WTC11 (cell line): ENCODE data around the gene OPN1MW3. TPM values are rescaled to one million over a fixed set of nuclear protein-coding genes. Genes with fewer than 3 reads are reported as not detected.
"Not testable (repeated sequence)": the region's sequence is repeated elsewhere in the genome, so short reads cannot be mapped to it uniquely, and the experiment has no call there.

ENCODE experiments used
- ATAC-seq: fragments of 200-7000 bp; cut with Tn5 transposase; 2 replicates; pipeline ENCODE4 v1.10.0; 2021; ENCODE audit warnings: mild to moderate bottlenecking, moderate library complexity
- CTCF ChIA-PET: fragments of 300-600 bp; sonication (Branson Sonifier 250); formaldehyde crosslinking; loops from one replicate; lab custom pipeline; 2021; ENCODE audit warnings: antibody characterized with exemption; lab: Charles Lee
- POLR2A ChIA-PET: fragments of 350-600 bp; sonication (Branson Sonifier 250); formaldehyde crosslinking; loops from one replicate; lab custom pipeline; 2021; ENCODE audit warnings: antibody characterized with exemption; lab: Charles Lee
- DNase-seq: peaks from one replicate; pipeline ENCODE4 v3.0.0; 2021; ENCODE audit warnings: low spot score
- H3K27ac Mint-ChIP-seq: 2 replicates; pipeline ENCODE4 v1.8.0; 2021; ENCODE audit warnings: mixed read lengths
- H3K27me3 Mint-ChIP-seq: 2 replicates; pipeline ENCODE4 v1.8.0; 2021; ENCODE audit warnings: low read depth, mild to moderate bottlenecking, moderate library complexity, mixed read lengths
- H3K36me3 Mint-ChIP-seq: 2 replicates; pipeline ENCODE4 v1.8.0; 2021; ENCODE audit warnings: mixed read lengths
- H3K4me1 Mint-ChIP-seq: 2 replicates; pipeline ENCODE4 v1.8.0; 2022; ENCODE audit warnings: mixed read lengths
- H3K4me3 Mint-ChIP-seq: 2 replicates; pipeline ENCODE4 v1.8.0; 2021; ENCODE audit warnings: mild to moderate bottlenecking, moderate library complexity, mixed read lengths
- H3K9me3 Mint-ChIP-seq: 2 replicates; pipeline ENCODE4 v1.8.0; 2021; ENCODE audit warnings: mixed read lengths
- CREM ChIP-seq: sonication (generic); formaldehyde crosslinking; IDR thresholded peaks from 2 replicates; pipeline ENCODE4 v1.8.1; 2022; ENCODE audit warnings: mild to moderate bottlenecking, missing genetic modification reagents, moderate library complexity
- GRHL2 ChIP-seq: fragments of 250-450 bp; sonication (Bioruptor Pico); IDR thresholded peaks from 2 replicates; pipeline ENCODE4 v1.8.0; 2022; ENCODE audit warnings: mild to moderate bottlenecking, moderate library complexity; ENCODE audit not compliant: insufficient replicate concordance, severe bottlenecking
- PRRX2 ChIP-seq: fragments of 250-450 bp; sonication (Bioruptor Pico); IDR thresholded peaks from 2 replicates; pipeline ENCODE4 v1.8.0; 2021; ENCODE audit warnings: mild to moderate bottlenecking
- RORB ChIP-seq: fragments of 250-450 bp; sonication (Bioruptor Pico); IDR thresholded peaks from 2 replicates; pipeline ENCODE4 v1.9.0; 2021; ENCODE audit warnings: mild to moderate bottlenecking
- ZNF138 ChIP-seq: sonication (generic); formaldehyde crosslinking; conservative IDR thresholded peaks from 2 replicates; pipeline ENCODE4 v1.8.1; 2022; ENCODE audit warnings: mild to moderate bottlenecking, moderate library complexity, missing genetic modification reagents
- total RNA-seq: library from RNA; stranded (reverse); gene quantifications from 3 replicates; pipeline ENCODE4 v1.2.3, GENCODE V29; 2021
- TF ChIP-seq, protein P1 (sequence below): sonication (generic); formaldehyde crosslinking; IDR thresholded peaks from 2 replicates; pipeline ENCODE4 v1.8.1; 2022; ENCODE audit warnings: mild to moderate bottlenecking, missing genetic modification reagents, moderate library complexity, borderline replicate concordance
- TF ChIP-seq, protein P2 (sequence below): fragments of 250-450 bp; sonication (Bioruptor Pico); IDR thresholded peaks from 2 replicates; pipeline ENCODE4 v1.9.0; 2021; ENCODE audit warnings: mild to moderate bottlenecking
- TF ChIP-seq, protein P3 (sequence below): sonication (generic); formaldehyde crosslinking; IDR thresholded peaks from 2 replicates; pipeline ENCODE4 v1.8.1; 2022; ENCODE audit warnings: low read depth, missing genetic modification reagents, borderline replicate concordance
- TF ChIP-seq, protein P4 (sequence below): sonication (generic); formaldehyde crosslinking; IDR thresholded peaks from 2 replicates; pipeline ENCODE4 v1.8.1; 2023; ENCODE audit warnings: mild to moderate bottlenecking, missing genetic modification reagents, borderline replicate concordance
- TF ChIP-seq, protein P5 (sequence below): sonication (generic); formaldehyde crosslinking; IDR thresholded peaks from 2 replicates; pipeline ENCODE4 v1.8.1; 2023; ENCODE audit warnings: mild to moderate bottlenecking, missing genetic modification reagents, moderate library complexity

Gene OPN1MW3
- total RNA-seq, 1 experiment from 2014 or later = not detected

DNA sequence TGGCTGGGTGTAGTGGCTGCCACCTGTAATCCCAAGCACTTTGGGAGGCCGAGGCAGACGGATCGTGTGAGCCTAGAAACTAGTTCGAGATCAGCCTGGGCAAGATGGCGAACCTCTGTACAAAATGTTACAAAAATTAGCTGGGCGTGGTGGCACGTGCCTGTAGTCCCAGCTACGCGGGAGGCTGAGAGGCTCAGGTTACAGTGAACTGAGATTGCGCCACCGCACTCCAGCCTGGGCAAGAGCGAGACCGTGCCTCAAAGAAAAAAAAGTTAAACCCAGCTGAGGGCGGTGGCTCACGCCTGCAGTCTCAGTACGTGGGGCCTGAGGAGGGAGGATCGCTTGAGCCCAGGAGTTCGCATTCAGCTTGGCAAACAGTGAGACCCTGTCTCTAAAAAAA lies 39.3 kb downstream of the OPN1MW3 start (continued):
- TF ChIP-seq, protein P1, sequence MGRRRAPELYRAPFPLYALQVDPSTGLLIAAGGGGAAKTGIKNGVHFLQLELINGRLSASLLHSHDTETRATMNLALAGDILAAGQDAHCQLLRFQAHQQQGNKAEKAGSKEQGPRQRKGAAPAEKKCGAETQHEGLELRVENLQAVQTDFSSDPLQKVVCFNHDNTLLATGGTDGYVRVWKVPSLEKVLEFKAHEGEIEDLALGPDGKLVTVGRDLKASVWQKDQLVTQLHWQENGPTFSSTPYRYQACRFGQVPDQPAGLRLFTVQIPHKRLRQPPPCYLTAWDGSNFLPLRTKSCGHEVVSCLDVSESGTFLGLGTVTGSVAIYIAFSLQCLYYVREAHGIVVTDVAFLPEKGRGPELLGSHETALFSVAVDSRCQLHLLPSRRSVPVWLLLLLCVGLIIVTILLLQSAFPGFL = no peak
- TF ChIP-seq GRHL2 (no peak), PRRX2 (no peak)

DNA sequence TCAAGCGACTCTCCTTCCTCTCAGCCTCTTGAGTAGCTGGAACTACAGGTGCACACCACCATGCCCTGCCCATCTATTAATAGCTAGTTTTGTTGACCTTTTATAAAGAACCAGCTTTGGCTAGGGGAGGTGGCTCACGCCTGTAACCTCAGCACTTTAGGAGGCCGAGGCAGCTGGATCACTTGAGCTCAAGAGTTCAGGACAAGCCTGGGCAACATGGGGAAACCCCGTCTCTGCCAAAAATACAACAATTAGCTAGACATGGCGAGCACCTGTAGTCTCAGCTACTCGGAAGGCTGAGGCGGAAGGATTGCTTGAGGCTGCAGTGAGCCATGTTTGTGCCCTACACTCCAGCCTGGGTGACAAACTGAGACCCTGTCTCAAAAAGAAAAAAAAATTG lies 40.9 kb downstream of the OPN1MW3 start:
- no peaks in the 10 kb centered on the region for H3K9me3 Mint-ChIP-seq
- H3K27me3 Mint-ChIP-seq = no peaks in the 10 kb centered on the region
- no peaks in the 10 kb centered on the region for H3K4me1 Mint-ChIP-seq
- no peak for ATAC-seq
- H3K4me3 Mint-ChIP-seq = no peak overlapping the region
- no peaks in the 10 kb centered on the region for H3K36me3 Mint-ChIP-seq
- POLR2A ChIA-PET = no interaction called here
- CTCF ChIA-PET = interaction anchor here (0.6 to 3.6 kb wide), 2 partner anchors 10 to 204 kb away, joined by 3 to 12 read pairs; no protein-coding TSS in a partner anchor
- no peak overlapping the region for H3K27ac Mint-ChIP-seq
- TF ChIP-seq, protein P2, sequence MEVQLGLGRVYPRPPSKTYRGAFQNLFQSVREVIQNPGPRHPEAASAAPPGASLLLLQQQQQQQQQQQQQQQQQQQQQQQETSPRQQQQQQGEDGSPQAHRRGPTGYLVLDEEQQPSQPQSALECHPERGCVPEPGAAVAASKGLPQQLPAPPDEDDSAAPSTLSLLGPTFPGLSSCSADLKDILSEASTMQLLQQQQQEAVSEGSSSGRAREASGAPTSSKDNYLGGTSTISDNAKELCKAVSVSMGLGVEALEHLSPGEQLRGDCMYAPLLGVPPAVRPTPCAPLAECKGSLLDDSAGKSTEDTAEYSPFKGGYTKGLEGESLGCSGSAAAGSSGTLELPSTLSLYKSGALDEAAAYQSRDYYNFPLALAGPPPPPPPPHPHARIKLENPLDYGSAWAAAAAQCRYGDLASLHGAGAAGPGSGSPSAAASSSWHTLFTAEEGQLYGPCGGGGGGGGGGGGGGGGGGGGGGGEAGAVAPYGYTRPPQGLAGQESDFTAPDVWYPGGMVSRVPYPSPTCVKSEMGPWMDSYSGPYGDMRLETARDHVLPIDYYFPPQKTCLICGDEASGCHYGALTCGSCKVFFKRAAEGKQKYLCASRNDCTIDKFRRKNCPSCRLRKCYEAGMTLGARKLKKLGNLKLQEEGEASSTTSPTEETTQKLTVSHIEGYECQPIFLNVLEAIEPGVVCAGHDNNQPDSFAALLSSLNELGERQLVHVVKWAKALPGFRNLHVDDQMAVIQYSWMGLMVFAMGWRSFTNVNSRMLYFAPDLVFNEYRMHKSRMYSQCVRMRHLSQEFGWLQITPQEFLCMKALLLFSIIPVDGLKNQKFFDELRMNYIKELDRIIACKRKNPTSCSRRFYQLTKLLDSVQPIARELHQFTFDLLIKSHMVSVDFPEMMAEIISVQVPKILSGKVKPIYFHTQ (CRISPR knock-in tag) = no peak
- TF ChIP-seq CREM (CRISPR knock-in tag) (no peak), ZNF138 (no peak)
- TF ChIP-seq, protein P3, sequence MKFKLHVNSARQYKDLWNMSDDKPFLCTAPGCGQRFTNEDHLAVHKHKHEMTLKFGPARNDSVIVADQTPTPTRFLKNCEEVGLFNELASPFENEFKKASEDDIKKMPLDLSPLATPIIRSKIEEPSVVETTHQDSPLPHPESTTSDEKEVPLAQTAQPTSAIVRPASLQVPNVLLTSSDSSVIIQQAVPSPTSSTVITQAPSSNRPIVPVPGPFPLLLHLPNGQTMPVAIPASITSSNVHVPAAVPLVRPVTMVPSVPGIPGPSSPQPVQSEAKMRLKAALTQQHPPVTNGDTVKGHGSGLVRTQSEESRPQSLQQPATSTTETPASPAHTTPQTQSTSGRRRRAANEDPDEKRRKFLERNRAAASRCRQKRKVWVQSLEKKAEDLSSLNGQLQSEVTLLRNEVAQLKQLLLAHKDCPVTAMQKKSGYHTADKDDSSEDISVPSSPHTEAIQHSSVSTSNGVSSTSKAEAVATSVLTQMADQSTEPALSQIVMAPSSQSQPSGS (CRISPR knock-in tag) = no peak
- TF ChIP-seq, protein P4, sequence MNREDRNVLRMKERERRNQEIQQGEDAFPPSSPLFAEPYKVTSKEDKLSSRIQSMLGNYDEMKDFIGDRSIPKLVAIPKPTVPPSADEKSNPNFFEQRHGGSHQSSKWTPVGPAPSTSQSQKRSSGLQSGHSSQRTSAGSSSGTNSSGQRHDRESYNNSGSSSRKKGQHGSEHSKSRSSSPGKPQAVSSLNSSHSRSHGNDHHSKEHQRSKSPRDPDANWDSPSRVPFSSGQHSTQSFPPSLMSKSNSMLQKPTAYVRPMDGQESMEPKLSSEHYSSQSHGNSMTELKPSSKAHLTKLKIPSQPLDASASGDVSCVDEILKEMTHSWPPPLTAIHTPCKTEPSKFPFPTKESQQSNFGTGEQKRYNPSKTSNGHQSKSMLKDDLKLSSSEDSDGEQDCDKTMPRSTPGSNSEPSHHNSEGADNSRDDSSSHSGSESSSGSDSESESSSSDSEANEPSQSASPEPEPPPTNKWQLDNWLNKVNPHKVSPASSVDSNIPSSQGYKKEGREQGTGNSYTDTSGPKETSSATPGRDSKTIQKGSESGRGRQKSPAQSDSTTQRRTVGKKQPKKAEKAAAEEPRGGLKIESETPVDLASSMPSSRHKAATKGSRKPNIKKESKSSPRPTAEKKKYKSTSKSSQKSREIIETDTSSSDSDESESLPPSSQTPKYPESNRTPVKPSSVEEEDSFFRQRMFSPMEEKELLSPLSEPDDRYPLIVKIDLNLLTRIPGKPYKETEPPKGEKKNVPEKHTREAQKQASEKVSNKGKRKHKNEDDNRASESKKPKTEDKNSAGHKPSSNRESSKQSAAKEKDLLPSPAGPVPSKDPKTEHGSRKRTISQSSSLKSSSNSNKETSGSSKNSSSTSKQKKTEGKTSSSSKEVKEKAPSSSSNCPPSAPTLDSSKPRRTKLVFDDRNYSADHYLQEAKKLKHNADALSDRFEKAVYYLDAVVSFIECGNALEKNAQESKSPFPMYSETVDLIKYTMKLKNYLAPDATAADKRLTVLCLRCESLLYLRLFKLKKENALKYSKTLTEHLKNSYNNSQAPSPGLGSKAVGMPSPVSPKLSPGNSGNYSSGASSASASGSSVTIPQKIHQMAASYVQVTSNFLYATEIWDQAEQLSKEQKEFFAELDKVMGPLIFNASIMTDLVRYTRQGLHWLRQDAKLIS = no peak
- TF ChIP-seq, all 79 proteins: peak for 0
- DNase-seq = no peak

DNA sequence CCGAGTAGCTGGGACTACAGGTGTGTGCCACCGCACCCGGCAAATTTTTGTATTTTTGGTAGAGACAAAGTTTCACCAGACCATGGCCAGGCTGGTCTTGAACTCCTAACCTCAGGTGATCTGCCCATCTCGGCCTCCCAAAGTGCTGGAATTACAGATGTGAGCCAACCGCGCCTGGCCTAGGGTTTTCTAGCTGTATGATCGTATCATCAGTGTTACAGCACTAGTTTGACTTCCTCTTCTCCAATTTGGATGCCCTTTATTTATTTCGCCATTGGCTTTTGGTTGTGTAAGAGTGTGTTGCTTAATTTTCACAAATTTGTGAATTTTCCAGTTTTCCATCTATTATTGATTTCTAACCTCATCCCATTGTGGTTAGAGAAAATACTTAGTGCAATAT lies 43.4 kb downstream of the OPN1MW3 start:
- H3K9me3 Mint-ChIP-seq = no peaks in the 10 kb centered on the region
- no peaks in the 10 kb centered on the region; the same call in 1 of the 2 replicates for H3K27me3 Mint-ChIP-seq
- ChIA-PET CTCF (no interaction called here), POLR2A (no interaction called here)
- H3K36me3 Mint-ChIP-seq = no peaks in the 10 kb centered on the region
- ATAC-seq (no peak), DNase-seq (no peak)
- TF ChIP-seq, protein P3 (CRISPR knock-in tag) = no peak
- TF ChIP-seq, protein P5, sequence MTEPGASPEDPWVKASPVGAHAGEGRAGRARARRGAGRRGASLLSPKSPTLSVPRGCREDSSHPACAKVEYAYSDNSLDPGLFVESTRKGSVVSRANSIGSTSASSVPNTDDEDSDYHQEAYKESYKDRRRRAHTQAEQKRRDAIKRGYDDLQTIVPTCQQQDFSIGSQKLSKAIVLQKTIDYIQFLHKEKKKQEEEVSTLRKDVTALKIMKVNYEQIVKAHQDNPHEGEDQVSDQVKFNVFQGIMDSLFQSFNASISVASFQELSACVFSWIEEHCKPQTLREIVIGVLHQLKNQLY (CRISPR knock-in tag) = no peak
- TF ChIP-seq RORB = no peak
- no peaks in the 10 kb centered on the region; the same call in 1 of the 2 replicates for H3K4me1 Mint-ChIP-seq
- no peak overlapping the region for H3K27ac Mint-ChIP-seq
- no peak overlapping the region for H3K4me3 Mint-ChIP-seq

DNA sequence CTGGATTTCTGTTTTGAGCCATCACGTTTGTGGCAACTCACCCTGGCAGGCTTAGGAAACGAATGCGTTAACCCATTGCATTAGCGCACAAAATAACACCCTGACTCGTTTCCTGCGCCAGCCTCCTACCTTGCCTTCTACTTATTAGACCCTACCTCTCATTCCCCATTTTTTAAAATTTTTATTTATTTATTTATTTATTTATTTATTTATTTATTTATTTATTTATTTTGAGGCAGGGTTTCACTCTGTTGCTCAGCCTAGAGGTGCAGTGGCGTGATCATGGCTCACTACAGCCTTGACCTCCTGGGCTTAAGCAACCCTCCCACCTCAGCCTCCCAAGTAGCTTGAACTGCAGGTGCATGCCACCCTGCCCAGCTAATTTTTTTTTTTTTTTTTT lies 45.6 kb downstream of the OPN1MW3 start:
- H3K9me3 Mint-ChIP-seq, CTCF ChIA-PET: not testable (repeated sequence)

More for the DNA sequence above, 45.6 kb downstream of the OPN1MW3 start:
- POLR2A ChIA-PET, DNase-seq, H3K27me3 Mint-ChIP-seq, H3K4me1 Mint-ChIP-seq, H3K27ac Mint-ChIP-seq, H3K4me3 Mint-ChIP-seq, H3K36me3 Mint-ChIP-seq, ATAC-seq: not testable (repeated sequence)
